Lower lobe of right lung (tissue), 2 donors: Measurements from ENCODE around the gene TANC1. TPM values are rescaled to one million over a fixed set of nuclear protein-coding genes. Genes with fewer than 3 reads are reported as not detected.

ENCODE experiments used
- ATAC-seq, 2 donors: fragments of 200-7000 bp; cut with Tn5 transposase; one replicate each; pipeline ENCODE4 v1.9.1; 2020 to 2022; ENCODE audit warnings: mild to moderate bottlenecking in 2 of 2, moderate library complexity in 2 of 2
- DNase-seq: peaks from one replicate; pipeline ENCODE4 v3.0.0-alpha.2; 2020
- H3K27ac ChIP-seq: fragments of 200-600 bp; one replicate; pipeline ENCODE4 v1.8.0; 2022
- H3K27me3 ChIP-seq: fragments of 200-600 bp; one replicate; pipeline ENCODE4 v1.8.0; 2022; ENCODE audit warnings: low read depth
- H3K36me3 ChIP-seq: fragments of 200-600 bp; one replicate; pipeline ENCODE4 v1.8.0; 2022; ENCODE audit warnings: mild to moderate bottlenecking
- H3K4me1 ChIP-seq: fragments of 200-600 bp; one replicate; pipeline ENCODE4 v1.8.0; 2022
- H3K4me3 ChIP-seq: fragments of 200-600 bp; one replicate; pipeline ENCODE4 v1.8.0; 2022; ENCODE audit warnings: mild to moderate bottlenecking
- H3K9me3 ChIP-seq: fragments of 200-600 bp; one replicate; pipeline ENCODE4 v1.8.0; 2022
- intact Hi-C: fragments of 100-400 bp; cut with DNase I; formaldehyde crosslinking; loops from one replicate; pipeline ENCODE4 v1.11.0; 2022
- total RNA-seq: library from RNA; stranded (reverse); fragmentation: NEBNext Ultra II Directional; extraction: Animal tissue kit (Norgen Biotek cat#: 25700); gene quantifications from one replicate; pipeline ENCODE4 v1.2.1, GENCODE V29; 2021
- TF ChIP-seq, protein P1 (sequence below): fragments of 200-600 bp; IDR thresholded peaks from one replicate; pipeline ENCODE4 v1.8.0; 2022; ENCODE audit warnings: antibody characterized with exemption, mild to moderate bottlenecking
- donor health status: DM: no; HTN: yes; CAD: no; lungs with severe emphysema.

Gene TANC1
- total RNA-seq, 1 donor from 2014 or later = 39.5 TPM

- ATAC-seq (peak; percentile 78 to 84), DNase-seq (no peak)
- TF ChIP-seq, protein P1, sequence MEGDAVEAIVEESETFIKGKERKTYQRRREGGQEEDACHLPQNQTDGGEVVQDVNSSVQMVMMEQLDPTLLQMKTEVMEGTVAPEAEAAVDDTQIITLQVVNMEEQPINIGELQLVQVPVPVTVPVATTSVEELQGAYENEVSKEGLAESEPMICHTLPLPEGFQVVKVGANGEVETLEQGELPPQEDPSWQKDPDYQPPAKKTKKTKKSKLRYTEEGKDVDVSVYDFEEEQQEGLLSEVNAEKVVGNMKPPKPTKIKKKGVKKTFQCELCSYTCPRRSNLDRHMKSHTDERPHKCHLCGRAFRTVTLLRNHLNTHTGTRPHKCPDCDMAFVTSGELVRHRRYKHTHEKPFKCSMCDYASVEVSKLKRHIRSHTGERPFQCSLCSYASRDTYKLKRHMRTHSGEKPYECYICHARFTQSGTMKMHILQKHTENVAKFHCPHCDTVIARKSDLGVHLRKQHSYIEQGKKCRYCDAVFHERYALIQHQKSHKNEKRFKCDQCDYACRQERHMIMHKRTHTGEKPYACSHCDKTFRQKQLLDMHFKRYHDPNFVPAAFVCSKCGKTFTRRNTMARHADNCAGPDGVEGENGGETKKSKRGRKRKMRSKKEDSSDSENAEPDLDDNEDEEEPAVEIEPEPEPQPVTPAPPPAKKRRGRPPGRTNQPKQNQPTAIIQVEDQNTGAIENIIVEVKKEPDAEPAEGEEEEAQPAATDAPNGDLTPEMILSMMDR = no peak
- peak overlapping the region; percentile 47 for H3K27ac ChIP-seq
- H3K36me3 ChIP-seq = peaks cover 18% of the 10 kb centered on the region
- H3K9me3 ChIP-seq = no peaks in the 10 kb centered on the region
- no peaks in the 10 kb centered on the region for H3K27me3 ChIP-seq
- peaks cover 71% of the 10 kb centered on the region for H3K4me1 ChIP-seq
- intact Hi-C loops = no loop called here
- no peak overlapping the region for H3K4me3 ChIP-seq
Measured at GRCh38 chr2:159153463-159153862, 185.0 kb downstream of the TANC1 start.

DNA sequence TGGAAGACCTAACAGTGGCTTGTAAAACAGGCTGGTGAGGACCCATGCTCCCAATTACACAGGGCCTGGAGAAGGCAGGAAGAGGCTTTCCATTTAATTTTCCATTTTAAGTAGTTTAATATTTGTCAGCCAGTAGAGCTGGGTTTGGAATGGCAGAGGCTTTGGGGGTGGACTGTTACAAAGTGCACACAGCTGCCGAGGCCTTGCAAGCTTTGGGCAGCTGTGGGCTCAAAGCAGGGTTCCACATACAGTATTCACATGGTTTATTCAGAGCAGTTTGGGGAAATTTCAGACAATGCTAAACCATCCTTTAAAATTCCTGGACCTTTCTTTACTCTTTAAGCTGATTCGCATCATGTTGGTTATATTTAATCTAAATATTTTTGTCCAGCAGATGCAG lies 185.5 kb downstream of the TANC1 start:
- peaks cover 71% of the 10 kb centered on the region for H3K4me1 ChIP-seq
- DNase-seq (no peak), ATAC-seq (no peak)
- H3K36me3 ChIP-seq = peaks cover 18% of the 10 kb centered on the region
- intact Hi-C loops = no loop called here
- H3K27me3 ChIP-seq = no peaks in the 10 kb centered on the region
- TF ChIP-seq, protein P1 = no peak
- no peak overlapping the region for H3K4me3 ChIP-seq
- H3K27ac ChIP-seq = peak overlapping the region; percentile 47
- H3K9me3 ChIP-seq = no peaks in the 10 kb centered on the region

GRCh38 chr2:159154366-159154765 lies 185.9 kb downstream of the TANC1 start:
- intact Hi-C loops = no loop called here
- ATAC-seq = no peak
- peak overlapping the region; percentile 47 for H3K27ac ChIP-seq
- peaks cover 18% of the 10 kb centered on the region for H3K36me3 ChIP-seq
- H3K4me1 ChIP-seq = peaks cover 71% of the 10 kb centered on the region
- TF ChIP-seq, protein P1 = no peak
- H3K4me3 ChIP-seq = no peak overlapping the region
- no peak for DNase-seq
- H3K27me3 ChIP-seq = no peaks in the 10 kb centered on the region
- no peaks in the 10 kb centered on the region for H3K9me3 ChIP-seq

GRCh38 chr2:159155320-159155719 lies 186.9 kb downstream of the TANC1 start:
- DNase-seq (peak; percentile 81), ATAC-seq (peak; percentile 91 to 92)
- H3K27me3 ChIP-seq = no peaks in the 10 kb centered on the region
- H3K9me3 ChIP-seq = no peaks in the 10 kb centered on the region
- H3K4me1 ChIP-seq = peaks cover 66% of the 10 kb centered on the region
- H3K27ac ChIP-seq = peak overlapping the region; percentile 47
- intact Hi-C loops = no loop called here
- H3K36me3 ChIP-seq = peaks cover 16% of the 10 kb centered on the region
- TF ChIP-seq, protein P1 = no peak
- H3K4me3 ChIP-seq = no peak overlapping the region

- no peak for DNase-seq
- Histone ChIP-seq H3K9me3 (no peaks in the 10 kb centered on the region), H3K27me3 (no peaks in the 10 kb centered on the region), H3K4me3 (no peak overlapping the region), H3K4me1 (peaks cover 65% of the 10 kb centered on the region), H3K27ac (peak overlapping the region; percentile 47), H3K36me3 (peaks cover 11% of the 10 kb centered on the region)
- intact Hi-C loops = no loop called here
- peak in 1 of 2 donors; percentile 3 for ATAC-seq
- TF ChIP-seq, protein P1 = no peak
Measured at GRCh38 chr2:159155791-159156190, 187.4 kb downstream of the TANC1 start.

GRCh38 chr2:159156834-159157233 lies 188.4 kb downstream of the TANC1 start:
- ATAC-seq = peak in 1 of 2 donors; percentile 21
- Histone ChIP-seq H3K27ac (peak overlapping the region; percentile 47), H3K9me3 (no peaks in the 10 kb centered on the region), H3K4me1 (peaks cover 61% of the 10 kb centered on the region), H3K27me3 (no peaks in the 10 kb centered on the region), H3K36me3 (peaks cover 5% of the 10 kb centered on the region), H3K4me3 (no peak overlapping the region)
- intact Hi-C loops = no loop called here
- TF ChIP-seq, protein P1 = no peak
- peak; percentile 59 for DNase-seq
